Measurements from ENCODE around the gene RHOB.
"Not testable (repeated sequence)": the region's sequence is repeated elsewhere in the genome, so short reads cannot be mapped to it uniquely, and the experiment has no call there.

The RHOB gene

GRCh38 chr2:20429528-20429927 is 17.3 kb upstream of the RHOB start:
- H3K27ac ChIP-seq (ENCODE audit: insufficient read depth, low read length, poor library complexity, severe bottlenecking), result no peak overlapping the region
- no peak overlapping the region for H3K4me3 ChIP-seq (ENCODE audit: insufficient read depth, low read depth, low read length, poor library complexity, severe bottlenecking)
- no peak for DNase-seq
- no peaks in the 10 kb centered on the region for H3K9me3 ChIP-seq (ENCODE audit: control insufficient read depth, low read length)
- H3K27me3 ChIP-seq (replicated peaks; ENCODE audit: control insufficient read depth, insufficient read depth, low read length, poor library complexity, severe bottlenecking), result no peaks in the 10 kb centered on the region
- H3K4me1 ChIP-seq (ENCODE audit: control insufficient read depth, insufficient read depth, low read length, poor library complexity, severe bottlenecking), result peaks cover 8% of the 10 kb centered on the region
- H3K36me3 ChIP-seq (ENCODE audit: control insufficient read depth, insufficient read depth, low read length), result no peaks in the 10 kb centered on the region

- H3K27me3 ChIP-seq (replicated peaks; ENCODE audit: control insufficient read depth, insufficient read depth, low read length, poor library complexity, severe bottlenecking), result no peaks in the 10 kb centered on the region
- no peak for DNase-seq
- peaks cover 3% of the 10 kb centered on the region for H3K4me1 ChIP-seq (ENCODE audit: control insufficient read depth, insufficient read depth, low read length, poor library complexity, severe bottlenecking)
- H3K27ac ChIP-seq (ENCODE audit: insufficient read depth, low read length, poor library complexity, severe bottlenecking), result no peak overlapping the region
- H3K4me3 ChIP-seq (ENCODE audit: insufficient read depth, low read depth, low read length, poor library complexity, severe bottlenecking), result no peak overlapping the region
- H3K36me3 ChIP-seq (ENCODE audit: control insufficient read depth, insufficient read depth, low read length), result no peaks in the 10 kb centered on the region
- H3K9me3 ChIP-seq (ENCODE audit: control insufficient read depth, low read length), result no peaks in the 10 kb centered on the region
Measured at GRCh38 chr2:20430035-20430434, 16.8 kb upstream of the RHOB start.

- no peak overlapping the region for H3K4me3 ChIP-seq (ENCODE audit: insufficient read depth, low read depth, low read length, poor library complexity, severe bottlenecking)
- H3K27ac ChIP-seq (ENCODE audit: insufficient read depth, low read length, poor library complexity, severe bottlenecking), result no peak overlapping the region
- H3K36me3 ChIP-seq (ENCODE audit: control insufficient read depth, insufficient read depth, low read length), result no peaks in the 10 kb centered on the region
- H3K9me3 ChIP-seq (ENCODE audit: control insufficient read depth, low read length), result no peaks in the 10 kb centered on the region
- no peaks in the 10 kb centered on the region for H3K27me3 ChIP-seq (replicated peaks; ENCODE audit: control insufficient read depth, insufficient read depth, low read length, poor library complexity, severe bottlenecking)
- H3K4me1 ChIP-seq (ENCODE audit: control insufficient read depth, insufficient read depth, low read length, poor library complexity, severe bottlenecking), result no peaks in the 10 kb centered on the region
- no peak for DNase-seq
Measured at GRCh38 chr2:20430461-20431300, 16.2 kb upstream of the RHOB start.

- Histone ChIP-seq H3K27me3 (replicated peaks; ENCODE audit: control insufficient read depth, insufficient read depth, low read length, poor library complexity, severe bottlenecking) (no peaks in the 10 kb centered on the region), H3K27ac (ENCODE audit: insufficient read depth, low read length, poor library complexity, severe bottlenecking) (no peak overlapping the region), H3K9me3 (ENCODE audit: control insufficient read depth, low read length) (no peaks in the 10 kb centered on the region), H3K36me3 (ENCODE audit: control insufficient read depth, insufficient read depth, low read length) (no peaks in the 10 kb centered on the region), H3K4me1 (ENCODE audit: control insufficient read depth, insufficient read depth, low read length, poor library complexity, severe bottlenecking) (no peaks in the 10 kb centered on the region), H3K4me3 (ENCODE audit: insufficient read depth, low read depth, low read length, poor library complexity, severe bottlenecking) (no peak overlapping the region)
- DNase-seq, result no peak
Measured at GRCh38 chr2:20431301-20431698, 15.6 kb upstream of the RHOB start.

- Histone ChIP-seq H3K4me1 (ENCODE audit: control insufficient read depth, insufficient read depth, low read length, poor library complexity, severe bottlenecking) (no peaks in the 10 kb centered on the region), H3K27me3 (replicated peaks; ENCODE audit: control insufficient read depth, insufficient read depth, low read length, poor library complexity, severe bottlenecking) (no peaks in the 10 kb centered on the region), H3K36me3 (ENCODE audit: control insufficient read depth, insufficient read depth, low read length) (no peaks in the 10 kb centered on the region), H3K4me3 (ENCODE audit: insufficient read depth, low read depth, low read length, poor library complexity, severe bottlenecking) (no peak overlapping the region), H3K27ac (ENCODE audit: insufficient read depth, low read length, poor library complexity, severe bottlenecking) (no peak overlapping the region), H3K9me3 (ENCODE audit: control insufficient read depth, low read length) (no peaks in the 10 kb centered on the region)
- no peak for DNase-seq
Measured at GRCh38 chr2:20431772-20432171, 15.1 kb upstream of the RHOB start.

- Histone ChIP-seq H3K4me1 (ENCODE audit: control insufficient read depth, insufficient read depth, low read length, poor library complexity, severe bottlenecking) (no peaks in the 10 kb centered on the region), H3K4me3 (ENCODE audit: insufficient read depth, low read depth, low read length, poor library complexity, severe bottlenecking) (no peak overlapping the region), H3K9me3 (ENCODE audit: control insufficient read depth, low read length) (no peaks in the 10 kb centered on the region), H3K27me3 (replicated peaks; ENCODE audit: control insufficient read depth, insufficient read depth, low read length, poor library complexity, severe bottlenecking) (no peaks in the 10 kb centered on the region), H3K27ac (ENCODE audit: insufficient read depth, low read length, poor library complexity, severe bottlenecking) (no peak overlapping the region), H3K36me3 (ENCODE audit: control insufficient read depth, insufficient read depth, low read length) (no peaks in the 10 kb centered on the region)
- DNase-seq, result no peak
Measured at GRCh38 chr2:20432714-20433113, 14.2 kb upstream of the RHOB start.

- no peak overlapping the region for H3K4me3 ChIP-seq (ENCODE audit: insufficient read depth, low read depth, low read length, poor library complexity, severe bottlenecking)
- no peak for DNase-seq
- H3K36me3 ChIP-seq (ENCODE audit: control insufficient read depth, insufficient read depth, low read length), result no peaks in the 10 kb centered on the region
- H3K9me3 ChIP-seq (ENCODE audit: control insufficient read depth, low read length), result no peaks in the 10 kb centered on the region
- H3K27me3 ChIP-seq (replicated peaks; ENCODE audit: control insufficient read depth, insufficient read depth, low read length, poor library complexity, severe bottlenecking), result no peaks in the 10 kb centered on the region
- H3K27ac ChIP-seq (ENCODE audit: insufficient read depth, low read length, poor library complexity, severe bottlenecking), result no peak overlapping the region
- no peaks in the 10 kb centered on the region for H3K4me1 ChIP-seq (ENCODE audit: control insufficient read depth, insufficient read depth, low read length, poor library complexity, severe bottlenecking)
Measured at GRCh38 chr2:20433249-20433648, 13.6 kb upstream of the RHOB start.

- Histone ChIP-seq H3K4me3 (ENCODE audit: insufficient read depth, low read depth, low read length, poor library complexity, severe bottlenecking) (no peak overlapping the region), H3K27me3 (replicated peaks; ENCODE audit: control insufficient read depth, insufficient read depth, low read length, poor library complexity, severe bottlenecking) (no peaks in the 10 kb centered on the region), H3K9me3 (ENCODE audit: control insufficient read depth, low read length) (no peaks in the 10 kb centered on the region), H3K27ac (ENCODE audit: insufficient read depth, low read length, poor library complexity, severe bottlenecking) (no peak overlapping the region), H3K36me3 (ENCODE audit: control insufficient read depth, insufficient read depth, low read length) (no peaks in the 10 kb centered on the region), H3K4me1 (ENCODE audit: control insufficient read depth, insufficient read depth, low read length, poor library complexity, severe bottlenecking) (no peaks in the 10 kb centered on the region)
- no peak for DNase-seq
Measured at GRCh38 chr2:20433946-20434553, 12.8 kb upstream of the RHOB start.

GRCh38 chr2:20434588-20435294 is 12.1 kb upstream of the RHOB start:
- H3K4me3 ChIP-seq (ENCODE audit: insufficient read depth, low read depth, low read length, poor library complexity, severe bottlenecking), result no peak overlapping the region
- no peaks in the 10 kb centered on the region for H3K4me1 ChIP-seq (ENCODE audit: control insufficient read depth, insufficient read depth, low read length, poor library complexity, severe bottlenecking)
- H3K27ac ChIP-seq (ENCODE audit: insufficient read depth, low read length, poor library complexity, severe bottlenecking), result no peak overlapping the region
- no peaks in the 10 kb centered on the region for H3K27me3 ChIP-seq (replicated peaks; ENCODE audit: control insufficient read depth, insufficient read depth, low read length, poor library complexity, severe bottlenecking)
- no peak for DNase-seq
- H3K9me3 ChIP-seq (ENCODE audit: control insufficient read depth, low read length), result no peaks in the 10 kb centered on the region
- no peaks in the 10 kb centered on the region for H3K36me3 ChIP-seq (ENCODE audit: control insufficient read depth, insufficient read depth, low read length)

GRCh38 chr2:20435456-20435855 is 11.4 kb upstream of the RHOB start:
- H3K27me3 ChIP-seq (replicated peaks; ENCODE audit: control insufficient read depth, insufficient read depth, low read length, poor library complexity, severe bottlenecking); H3K36me3 ChIP-seq (ENCODE audit: control insufficient read depth, insufficient read depth, low read length); H3K27ac ChIP-seq (ENCODE audit: insufficient read depth, low read length, poor library complexity, severe bottlenecking); H3K4me3 ChIP-seq (ENCODE audit: insufficient read depth, low read depth, low read length, poor library complexity, severe bottlenecking); H3K4me1 ChIP-seq (ENCODE audit: control insufficient read depth, insufficient read depth, low read length, poor library complexity, severe bottlenecking); H3K9me3 ChIP-seq (ENCODE audit: control insufficient read depth, low read length); DNase-seq: not testable (repeated sequence)

Measured in effector memory CD4-positive, alpha-beta T cell (primary cell).